Measurements from ENCODE around the gene TRIO.
A peak's percentile ranks its signal among the peaks of the same experiment; 100 is the strongest.

The TRIO gene

GRCh38 chr5:14168144-14168792 lies 25.1 kb downstream of the TRIO start (continued):
- TF ChIP-seq ZNF76 (tag by site-specific recombination; IDR thresholded peaks at IDR 0.05; ENCODE audit: borderline replicate concordance, low read depth) (no peak), ZNF837 (tag by site-specific recombination; IDR thresholded peaks at IDR 0.05) (no peak), ZEB2 (tag by site-specific recombination; IDR thresholded peaks at IDR 0.05) (peak; percentile 15; the same call in 1 of the 2 replicates), ZIC2 (tag by site-specific recombination; IDR thresholded peaks at IDR 0.05) (no peak), ZNF266 (tag by site-specific recombination; IDR thresholded peaks at IDR 0.05; ENCODE audit: low read depth) (no peak), ZNF132 (tag by site-specific recombination; IDR thresholded peaks at IDR 0.05; ENCODE audit: borderline replicate concordance) (no peak), ZNF843 (tag by site-specific recombination; IDR thresholded peaks at IDR 0.05) (no peak), ZNF791 (tag by site-specific recombination; IDR thresholded peaks at IDR 0.05) (no peak), GFI1B (tag by site-specific recombination; IDR thresholded peaks at IDR 0.05) (peak; percentile 94), ZNF558 (tag by site-specific recombination; IDR thresholded peaks at IDR 0.05) (peak; percentile 61), KLF10 (tag by site-specific recombination; IDR thresholded peaks at IDR 0.05) (no peak), ZNF16 (tag by site-specific recombination; IDR thresholded peaks at IDR 0.05; ENCODE audit: low read depth) (no peak), ZNF398 (tag by site-specific recombination; IDR thresholded peaks at IDR 0.05) (no peak), ZNF24 (tag by site-specific recombination; IDR thresholded peaks at IDR 0.05) (0 out of 2 replicates have a peak, but pooled peaks have one; percentile 8), ZNF18 (tag by site-specific recombination; IDR thresholded peaks at IDR 0.05) (peak; percentile 98), ZNF2 (tag by site-specific recombination; IDR thresholded peaks at IDR 0.05) (0 out of 2 replicates have a peak, but pooled peaks have one; percentile 36), ZNF555 (tag by site-specific recombination; conservative IDR thresholded peaks at IDR 0.05) (no peak), ZNF645 (tag by site-specific recombination; IDR thresholded peaks at IDR 0.05) (no peak), SP3 (tag by site-specific recombination; IDR thresholded peaks at IDR 0.05) (no peak), ZNF600 (tag by site-specific recombination; IDR thresholded peaks at IDR 0.05) (peak; percentile 82)
- TF ChIP-seq, protein P1, sequence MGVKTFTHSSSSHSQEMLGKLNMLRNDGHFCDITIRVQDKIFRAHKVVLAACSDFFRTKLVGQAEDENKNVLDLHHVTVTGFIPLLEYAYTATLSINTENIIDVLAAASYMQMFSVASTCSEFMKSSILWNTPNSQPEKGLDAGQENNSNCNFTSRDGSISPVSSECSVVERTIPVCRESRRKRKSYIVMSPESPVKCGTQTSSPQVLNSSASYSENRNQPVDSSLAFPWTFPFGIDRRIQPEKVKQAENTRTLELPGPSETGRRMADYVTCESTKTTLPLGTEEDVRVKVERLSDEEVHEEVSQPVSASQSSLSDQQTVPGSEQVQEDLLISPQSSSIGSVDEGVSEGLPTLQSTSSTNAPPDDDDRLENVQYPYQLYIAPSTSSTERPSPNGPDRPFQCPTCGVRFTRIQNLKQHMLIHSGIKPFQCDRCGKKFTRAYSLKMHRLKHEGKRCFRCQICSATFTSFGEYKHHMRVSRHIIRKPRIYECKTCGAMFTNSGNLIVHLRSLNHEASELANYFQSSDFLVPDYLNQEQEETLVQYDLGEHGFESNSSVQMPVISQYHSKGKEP (tag by site-specific recombination; IDR thresholded peaks at IDR 0.05): peak; percentile 20; the same call in 1 of the 2 replicates
- TF ChIP-seq, protein P2, sequence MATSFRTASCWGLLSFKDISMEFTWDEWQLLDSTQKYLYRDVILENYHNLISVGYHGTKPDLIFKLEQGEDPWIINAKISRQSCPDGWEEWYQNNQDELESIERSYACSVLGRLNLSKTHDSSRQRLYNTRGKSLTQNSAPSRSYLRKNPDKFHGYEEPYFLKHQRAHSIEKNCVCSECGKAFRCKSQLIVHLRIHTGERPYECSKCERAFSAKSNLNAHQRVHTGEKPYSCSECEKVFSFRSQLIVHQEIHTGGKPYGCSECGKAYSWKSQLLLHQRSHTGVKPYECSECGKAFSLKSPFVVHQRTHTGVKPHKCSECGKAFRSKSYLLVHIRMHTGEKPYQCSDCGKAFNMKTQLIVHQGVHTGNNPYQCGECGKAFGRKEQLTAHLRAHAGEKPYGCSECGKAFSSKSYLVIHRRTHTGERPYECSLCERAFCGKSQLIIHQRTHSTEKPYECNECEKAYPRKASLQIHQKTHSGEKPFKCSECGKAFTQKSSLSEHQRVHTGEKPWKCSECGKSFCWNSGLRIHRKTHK (tag by site-specific recombination; IDR thresholded peaks at IDR 0.05): no peak
- TF ChIP-seq, protein P3, sequence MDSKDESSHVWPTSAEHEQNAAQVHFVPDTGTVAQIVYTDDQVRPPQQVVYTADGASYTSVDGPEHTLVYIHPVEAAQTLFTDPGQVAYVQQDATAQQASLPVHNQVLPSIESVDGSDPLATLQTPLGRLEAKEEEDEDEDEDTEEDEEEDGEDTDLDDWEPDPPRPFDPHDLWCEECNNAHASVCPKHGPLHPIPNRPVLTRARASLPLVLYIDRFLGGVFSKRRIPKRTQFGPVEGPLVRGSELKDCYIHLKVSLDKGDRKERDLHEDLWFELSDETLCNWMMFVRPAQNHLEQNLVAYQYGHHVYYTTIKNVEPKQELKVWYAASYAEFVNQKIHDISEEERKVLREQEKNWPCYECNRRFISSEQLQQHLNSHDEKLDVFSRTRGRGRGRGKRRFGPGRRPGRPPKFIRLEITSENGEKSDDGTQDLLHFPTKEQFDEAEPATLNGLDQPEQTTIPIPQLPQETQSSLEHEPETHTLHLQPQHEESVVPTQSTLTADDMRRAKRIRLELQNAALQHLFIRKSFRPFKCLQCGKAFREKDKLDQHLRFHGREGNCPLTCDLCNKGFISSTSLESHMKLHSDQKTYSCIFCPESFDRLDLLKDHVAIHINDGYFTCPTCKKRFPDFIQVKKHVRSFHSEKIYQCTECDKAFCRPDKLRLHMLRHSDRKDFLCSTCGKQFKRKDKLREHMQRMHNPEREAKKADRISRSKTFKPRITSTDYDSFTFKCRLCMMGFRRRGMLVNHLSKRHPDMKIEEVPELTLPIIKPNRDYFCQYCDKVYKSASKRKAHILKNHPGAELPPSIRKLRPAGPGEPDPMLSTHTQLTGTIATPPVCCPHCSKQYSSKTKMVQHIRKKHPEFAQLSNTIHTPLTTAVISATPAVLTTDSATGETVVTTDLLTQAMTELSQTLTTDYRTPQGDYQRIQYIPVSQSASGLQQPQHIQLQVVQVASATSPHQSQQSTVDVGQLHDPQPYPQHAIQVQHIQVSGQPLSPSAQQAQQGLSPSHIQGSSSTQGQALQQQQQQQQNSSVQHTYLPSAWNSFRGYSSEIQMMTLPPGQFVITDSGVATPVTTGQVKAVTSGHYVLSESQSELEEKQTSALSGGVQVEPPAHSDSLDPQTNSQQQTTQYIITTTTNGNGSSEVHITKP (tag by site-specific recombination; IDR thresholded peaks at IDR 0.05): peak; percentile 53
